NT2/D1 (cell line): Measurements from ENCODE around the gene METTL24.

Experiments
- DNase-seq: peaks from one replicate; pipeline ENCODE4 v3.0.0-alpha.2; 2011; ENCODE audit warnings: low read depth, low spot score
- H3K27me3 ChIP-seq: 2 replicates; pipeline ENCODE4 v1.6.0; 2011; ENCODE audit warnings: mild to moderate bottlenecking; ENCODE audit not compliant: insufficient read length, insufficient read depth
- H3K36me3 ChIP-seq: 2 replicates; pipeline ENCODE4 v1.6.1; 2011; ENCODE audit warnings: mild to moderate bottlenecking, low read length, mixed read lengths; ENCODE audit not compliant: insufficient read depth, insufficient read length
- H3K4me1 ChIP-seq: 2 replicates; pipeline ENCODE4 v1.5.1; 2011; ENCODE audit not compliant: insufficient read depth, insufficient read length
- H3K4me3 ChIP-seq: 2 replicates; pipeline ENCODE4 v1.5.1; 2011; ENCODE audit warnings: low read depth; ENCODE audit not compliant: insufficient read length
- H3K9ac ChIP-seq: 2 replicates; pipeline ENCODE4 v1.6.0; 2011; ENCODE audit warnings: low read depth; ENCODE audit not compliant: insufficient read length
- H3K9me3 ChIP-seq: 2 replicates; pipeline ENCODE4 v1.5.1; 2011; ENCODE audit warnings: mild to moderate bottlenecking, low read length; ENCODE audit not compliant: insufficient read depth
- SUZ12 ChIP-seq: IDR thresholded peaks from 2 replicates; pipeline ENCODE4 v1.6.1; 2011; ENCODE audit not compliant: insufficient read length, insufficient read depth; ENCODE audit errors: extremely low read depth
- YY1 ChIP-seq: IDR thresholded peaks from 2 replicates; pipeline ENCODE4 v1.6.1; 2011; ENCODE audit not compliant: insufficient read length, insufficient read depth
- ZNF274 ChIP-seq: IDR thresholded peaks from 2 replicates; pipeline ENCODE4 v1.6.1; 2011; ENCODE audit warnings: mild to moderate bottlenecking, low read depth, low read length

METTL24 gene

GRCh38 chr6:110394409-110394808 is 36.3 kb upstream of the METTL24 start:
- Histone ChIP-seq H3K4me3 (no peak overlapping the region), H3K9me3 (no peaks in the 10 kb centered on the region), H3K4me1 (no peaks in the 10 kb centered on the region), H3K36me3 (no peaks in the 10 kb centered on the region), H3K9ac (no peak overlapping the region), H3K27me3 (no peaks in the 10 kb centered on the region)
- DNase-seq = no peak
- TF ChIP-seq SUZ12 = no peak
- no peak for TF ChIP-seq YY1
- no peak for TF ChIP-seq ZNF274

GRCh38 chr6:110392727-110393126 is 34.6 kb upstream of the METTL24 start:
- Histone ChIP-seq H3K27me3 (no peaks in the 10 kb centered on the region), H3K4me1 (no peaks in the 10 kb centered on the region), H3K4me3 (no peak overlapping the region), H3K9me3 (no peaks in the 10 kb centered on the region), H3K36me3 (no peaks in the 10 kb centered on the region), H3K9ac (no peak overlapping the region)
- TF ChIP-seq ZNF274 = no peak
- TF ChIP-seq SUZ12 = no peak
- TF ChIP-seq YY1 = no peak
- no peak for DNase-seq

GRCh38 chr6:110390404-110390803 is 32.3 kb upstream of the METTL24 start:
- no peak overlapping the region for H3K4me3 ChIP-seq
- H3K9ac ChIP-seq = no peak overlapping the region

GRCh38 chr6:110389689-110390382 is 31.7 kb upstream of the METTL24 start:
- no peak for DNase-seq
- no peak overlapping the region for H3K9ac ChIP-seq
- no peaks in the 10 kb centered on the region for H3K36me3 ChIP-seq

More at GRCh38 chr6:110390404-110390803, 32.3 kb upstream of the METTL24 start:
- Histone ChIP-seq H3K9me3 (no peaks in the 10 kb centered on the region), H3K27me3 (no peaks in the 10 kb centered on the region), H3K36me3 (no peaks in the 10 kb centered on the region), H3K4me1 (no peaks in the 10 kb centered on the region)
- DNase-seq = no peak
- TF ChIP-seq SUZ12 (no peak), YY1 (no peak), ZNF274 (no peak)

GRCh38 chr6:110387986-110388385 is 29.8 kb upstream of the METTL24 start:
- H3K9ac ChIP-seq = no peak overlapping the region
- no peak for TF ChIP-seq YY1
- no peak for TF ChIP-seq SUZ12
- no peak for TF ChIP-seq ZNF274

More at GRCh38 chr6:110389689-110390382, 31.7 kb upstream of the METTL24 start:
- no peak for TF ChIP-seq YY1
- no peak for TF ChIP-seq ZNF274
- no peak for TF ChIP-seq SUZ12
- no peaks in the 10 kb centered on the region for H3K9me3 ChIP-seq
- H3K27me3 ChIP-seq = no peaks in the 10 kb centered on the region
- H3K4me3 ChIP-seq = no peak overlapping the region
- H3K4me1 ChIP-seq = no peaks in the 10 kb centered on the region

GRCh38 chr6:110385458-110385863 is 27.3 kb upstream of the METTL24 start:
- no peak overlapping the region for H3K4me3 ChIP-seq
- H3K9ac ChIP-seq = no peak overlapping the region
- no peak for DNase-seq
- H3K9me3 ChIP-seq = no peaks in the 10 kb centered on the region
- no peak for TF ChIP-seq ZNF274
- no peak for TF ChIP-seq YY1
- TF ChIP-seq SUZ12 = no peak
- H3K27me3 ChIP-seq = no peaks in the 10 kb centered on the region
- no peaks in the 10 kb centered on the region for H3K4me1 ChIP-seq
- no peaks in the 10 kb centered on the region for H3K36me3 ChIP-seq

More at GRCh38 chr6:110387986-110388385, 29.8 kb upstream of the METTL24 start:
- no peaks in the 10 kb centered on the region for H3K27me3 ChIP-seq
- H3K36me3 ChIP-seq = no peaks in the 10 kb centered on the region
- no peak overlapping the region for H3K4me3 ChIP-seq
- H3K9me3 ChIP-seq = no peaks in the 10 kb centered on the region
- no peaks in the 10 kb centered on the region for H3K4me1 ChIP-seq
- no peak for DNase-seq

GRCh38 chr6:110378552-110378951 is 20.4 kb upstream of the METTL24 start:
- no peak overlapping the region for H3K4me3 ChIP-seq
- TF ChIP-seq ZNF274 (no peak), SUZ12 (no peak), YY1 (no peak)
- DNase-seq = no peak

More at GRCh38 chr6:110378552-110378951, 20.4 kb upstream of the METTL24 start:
- H3K27me3 ChIP-seq = no peaks in the 10 kb centered on the region
- no peaks in the 10 kb centered on the region for H3K36me3 ChIP-seq
- H3K9me3 ChIP-seq = no peaks in the 10 kb centered on the region
- no peak overlapping the region for H3K9ac ChIP-seq
- peaks cover 3% of the 10 kb centered on the region for H3K4me1 ChIP-seq
